WTC11 (cell line): ENCODE measurements around the gene AADACL3.

Source experiments
- ATF1 ChIP-seq: sonication (generic); formaldehyde crosslinking; IDR thresholded peaks from 2 replicates; pipeline ENCODE4 v1.8.1; 2023; ENCODE audit warnings: mild to moderate bottlenecking, moderate library complexity, missing genetic modification reagents
- CTCF ChIP-seq: fragments of 200-600 bp; IDR thresholded peaks from 2 replicates; pipeline ENCODE4 v1.8.0; 2022; ENCODE audit warnings: antibody characterized with exemption
- JAZF1 ChIP-seq: fragments of 250-450 bp; sonication (Bioruptor Pico); IDR thresholded peaks from 2 replicates; pipeline ENCODE4 v1.9.0; 2021; ENCODE audit warnings: moderate library complexity, mild to moderate bottlenecking, inconsistent platforms
- PRRX2 ChIP-seq: fragments of 250-450 bp; sonication (Bioruptor Pico); IDR thresholded peaks from 2 replicates; pipeline ENCODE4 v1.8.0; 2021; ENCODE audit warnings: mild to moderate bottlenecking
- TF ChIP-seq, protein P1 (sequence below): sonication (generic); formaldehyde crosslinking; IDR thresholded peaks from 2 replicates; pipeline ENCODE4 v1.8.0; 2022; ENCODE audit warnings: mild to moderate bottlenecking, missing genetic modification reagents

GRCh38 chr1:12678350-12678749 is 37.6 kb upstream of the AADACL3 start:
- no peak for TF ChIP-seq CTCF
- TF ChIP-seq, protein P1, sequence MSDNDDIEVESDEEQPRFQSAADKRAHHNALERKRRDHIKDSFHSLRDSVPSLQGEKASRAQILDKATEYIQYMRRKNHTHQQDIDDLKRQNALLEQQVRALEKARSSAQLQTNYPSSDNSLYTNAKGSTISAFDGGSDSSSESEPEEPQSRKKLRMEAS (CRISPR knock-in tag): no peak
- TF ChIP-seq ATF1 (CRISPR knock-in tag): no peak
- TF ChIP-seq JAZF1: no peak
- no peak for TF ChIP-seq PRRX2
